A172 (cell line): ENCODE data around the gene ZNF341. TPM values are rescaled to one million over a fixed set of nuclear protein-coding genes. Genes with fewer than 3 reads are reported as not detected.
A peak's percentile ranks its signal among the peaks of the same experiment; 100 is the strongest.
"Not testable (repeated sequence)": the region's sequence is repeated elsewhere in the genome, so short reads cannot be mapped to it uniquely, and the experiment has no call there.

Source experiments
- DNase-seq: peaks from one replicate; pipeline ENCODE4 v3.0.0-alpha.2; 2015; ENCODE audit warnings: low spot score
- total RNA-seq: library from RNA; depleted of rRNA; stranded (reverse); fragments of >200 nt; shearing (Covaris generic); gene quantifications from 2 replicates; pipeline ENCODE4 v1.2.3, GENCODE V29; 2014

ZNF341 gene
- total RNA-seq, 1 experiment from 2014 or later: 0.81 TPM

DNA sequence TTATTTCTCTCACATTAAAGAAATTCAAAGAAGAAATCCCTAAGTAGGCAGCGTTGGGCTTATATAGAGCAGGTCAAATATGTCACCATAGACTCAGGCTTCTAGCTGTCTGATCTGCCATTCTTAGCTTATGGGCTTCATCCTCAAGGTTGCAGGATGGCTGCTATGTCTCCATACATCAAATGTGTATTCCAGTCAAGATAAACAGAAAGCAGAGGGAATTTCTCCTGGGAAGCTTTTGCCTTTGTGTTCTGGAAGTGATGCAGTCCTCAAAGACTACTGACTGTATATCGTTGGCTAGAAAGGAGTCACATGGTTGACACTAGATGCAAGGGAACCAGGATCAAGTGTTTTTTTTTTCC, 36.0 kb downstream of the ZNF341 start:
- DNase-seq: no peak

DNA sequence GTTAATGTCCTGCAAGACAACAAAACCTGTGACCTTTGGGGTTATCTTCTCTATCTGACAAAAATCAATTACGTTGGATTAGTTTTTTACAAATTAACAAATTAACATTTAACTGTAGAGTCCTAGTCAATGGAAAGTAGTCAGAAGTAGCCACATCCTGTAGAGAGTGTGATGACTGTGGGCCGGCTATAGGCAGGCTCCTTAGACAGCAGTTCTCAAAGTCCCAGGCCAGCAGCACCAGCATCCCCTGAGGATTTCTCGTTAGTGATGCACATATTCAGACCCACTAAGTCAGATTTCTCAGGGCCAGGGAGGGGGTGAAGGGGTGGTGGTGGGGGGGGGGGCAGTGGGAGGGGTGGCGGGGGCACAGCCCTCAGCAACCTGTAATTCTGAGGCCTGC, 37.2 kb downstream of the ZNF341 start:
- no peak for DNase-seq

DNA sequence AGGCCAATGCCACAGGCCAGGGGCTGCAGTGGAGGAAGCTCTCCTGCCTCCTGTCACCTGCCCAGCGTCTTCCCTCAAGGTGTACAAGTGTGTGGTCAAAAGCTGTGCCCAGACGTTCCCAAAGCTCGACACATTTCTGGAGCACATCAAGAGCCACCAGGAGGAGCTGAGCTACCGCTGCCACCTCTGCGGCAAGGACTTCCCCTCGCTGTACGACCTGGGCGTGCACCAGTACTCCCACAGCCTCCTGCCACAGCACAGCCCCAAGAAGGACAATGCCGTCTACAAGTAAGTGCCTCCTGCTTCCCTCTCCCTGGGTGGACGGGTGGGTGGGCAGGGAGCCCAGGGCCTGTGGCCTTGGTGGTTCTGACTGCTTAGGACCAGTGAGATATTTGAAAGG, 38.2 kb downstream of the ZNF341 start:
- DNase-seq: no peak

DNA sequence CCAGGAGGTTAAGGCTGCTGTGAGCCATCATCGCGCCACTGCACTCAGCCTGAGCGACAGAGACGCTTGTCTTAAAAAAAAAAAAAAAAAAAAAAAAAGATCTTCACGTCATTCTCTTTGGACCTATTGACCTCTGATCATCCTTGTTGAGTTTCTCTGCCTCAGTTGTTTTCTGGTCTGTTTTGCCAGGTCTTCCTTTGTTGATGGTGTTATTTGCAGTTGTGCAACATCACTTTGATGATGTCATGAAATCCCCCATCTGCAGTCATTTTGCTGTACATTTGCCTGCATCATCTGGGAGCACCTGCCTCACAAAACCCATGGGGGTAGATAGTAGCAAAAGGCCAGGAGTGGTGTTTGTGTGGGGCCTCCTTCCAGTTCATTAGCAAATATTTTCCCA, 40.1 kb downstream of the ZNF341 start:
- no peak for DNase-seq

DNA sequence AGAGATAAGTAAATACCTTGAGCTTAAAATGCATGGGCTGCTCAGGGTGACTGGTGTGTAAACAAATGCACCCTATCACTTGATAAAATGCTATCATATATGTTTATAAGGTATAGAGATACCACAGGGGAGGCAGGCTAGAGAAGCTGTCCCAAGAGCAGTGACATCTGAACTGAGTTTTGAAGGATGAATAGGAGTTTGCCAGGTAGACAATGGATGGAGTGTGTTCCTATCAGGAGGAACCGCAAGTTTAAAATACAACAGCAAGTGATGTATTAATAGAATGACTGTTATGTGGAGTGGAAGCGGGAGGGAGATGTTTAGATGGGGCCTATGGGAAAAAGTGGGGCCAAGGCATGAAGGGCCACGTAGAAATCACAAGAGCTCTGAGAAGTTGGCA, 40.6 kb downstream of the ZNF341 start:
- DNase-seq: no peak

DNA sequence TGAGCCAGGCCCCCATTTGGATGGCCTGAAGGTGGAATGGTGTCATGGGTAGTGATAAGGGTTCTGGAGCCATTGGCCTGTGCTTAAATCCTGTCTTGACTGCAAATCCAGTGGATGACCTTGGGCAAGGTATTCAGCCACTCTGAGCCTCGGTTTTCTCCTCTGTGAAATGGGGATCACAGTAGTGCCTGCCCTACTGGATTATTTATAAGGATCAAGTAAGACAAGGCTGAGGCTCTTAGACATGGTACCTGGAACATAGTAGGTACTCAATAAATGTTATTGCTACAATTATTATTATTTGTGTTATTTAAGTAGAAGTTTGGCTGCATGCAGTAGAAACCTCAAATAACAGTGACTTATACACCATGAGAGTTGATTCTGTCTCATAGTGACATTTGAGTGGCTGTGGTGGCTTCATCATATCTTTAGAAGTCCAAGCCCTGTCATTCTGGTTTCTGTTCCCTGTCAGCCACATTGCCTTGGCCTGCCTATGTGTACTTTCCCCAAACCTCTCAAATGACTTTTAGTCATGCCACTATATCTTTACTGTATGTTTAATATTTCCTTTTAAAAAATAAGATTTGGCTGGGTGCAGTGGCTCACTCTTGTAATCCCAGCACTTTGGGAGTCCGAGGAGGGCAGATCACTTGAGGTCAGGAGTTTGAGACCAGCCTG, 41.8 kb downstream of the ZNF341 start:
- DNase-seq: no peak

DNA sequence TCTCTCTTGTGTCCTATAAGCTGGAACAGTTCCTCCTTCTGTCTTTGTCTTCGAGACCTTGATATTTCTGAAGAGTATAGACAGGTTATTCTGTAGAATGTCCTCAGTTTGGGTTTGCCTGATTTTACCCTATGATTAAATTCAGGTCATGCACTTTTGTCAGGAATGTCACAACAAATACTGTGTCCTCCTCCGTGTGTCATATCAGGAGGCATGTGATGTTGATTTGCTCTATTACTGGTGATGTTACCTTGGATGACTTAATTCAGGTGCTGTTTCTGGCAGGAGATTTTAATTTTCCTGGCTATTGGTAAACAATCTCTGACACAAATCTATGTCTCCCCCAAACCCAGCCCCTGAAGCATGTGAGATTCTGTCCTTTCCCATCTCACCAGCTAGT, 46.0 kb downstream of the ZNF341 start:
- no peak for DNase-seq

DNA sequence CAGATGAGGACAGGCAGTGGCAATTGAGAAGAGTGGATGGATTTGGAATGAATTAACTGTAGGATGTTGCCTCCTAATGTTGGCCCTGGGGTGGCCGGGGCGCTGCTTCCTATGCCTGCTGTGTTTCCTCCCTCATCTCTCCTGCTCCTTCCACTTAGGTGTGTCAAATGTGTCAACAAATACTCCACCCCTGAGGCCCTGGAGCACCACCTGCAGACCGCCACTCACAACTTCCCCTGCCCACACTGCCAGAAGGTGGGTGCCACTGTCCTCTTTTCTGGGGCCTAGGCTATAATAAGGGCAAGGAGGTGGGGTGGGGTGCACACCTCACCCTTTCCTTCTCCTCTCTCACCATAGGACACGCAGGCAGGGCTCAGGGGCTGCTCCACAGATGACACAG, 49.3 kb downstream of the ZNF341 start:
- DNase-seq: no peak

DNA sequence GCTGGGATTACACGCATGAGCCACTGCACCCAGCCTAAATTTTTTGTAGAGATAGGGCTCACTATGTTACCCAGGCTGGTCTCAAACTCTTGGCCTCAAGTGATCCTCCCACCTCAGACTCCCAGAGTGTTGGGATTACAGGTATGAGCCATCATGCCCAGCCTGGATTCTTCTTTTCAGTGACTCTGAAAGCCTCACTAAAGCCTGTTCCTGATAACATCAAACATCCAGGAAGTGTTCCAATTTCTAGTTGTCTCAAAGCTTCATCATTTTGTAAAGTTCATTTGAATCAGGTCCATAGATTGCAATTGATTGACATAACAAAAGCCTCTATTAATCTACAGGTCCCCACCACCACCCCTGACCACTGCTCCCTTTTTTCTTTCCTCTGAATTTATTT, 50.1 kb downstream of the ZNF341 start:
- no peak for DNase-seq

DNA sequence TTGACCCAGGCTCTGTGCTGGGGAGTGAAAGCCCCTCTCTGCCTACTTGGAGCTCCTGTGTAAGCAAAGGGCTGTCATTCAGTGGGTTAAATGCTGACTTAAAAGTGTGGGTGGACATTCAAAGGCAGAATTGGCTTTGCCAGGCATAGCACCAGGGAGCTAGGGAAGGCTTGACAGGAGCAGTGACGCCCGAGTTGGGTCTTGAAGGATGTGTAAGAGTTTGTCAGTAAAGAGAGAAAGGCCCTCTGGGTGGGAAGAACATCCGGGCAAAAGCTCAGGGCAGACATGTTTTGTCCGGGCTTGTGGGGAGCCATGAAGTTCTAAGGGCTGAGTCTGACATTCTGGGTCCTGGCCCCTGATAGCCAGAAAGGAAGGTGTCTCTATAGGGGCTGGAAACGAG, 51.5 kb downstream of the ZNF341 start:
- DNase-seq: no peak

DNA sequence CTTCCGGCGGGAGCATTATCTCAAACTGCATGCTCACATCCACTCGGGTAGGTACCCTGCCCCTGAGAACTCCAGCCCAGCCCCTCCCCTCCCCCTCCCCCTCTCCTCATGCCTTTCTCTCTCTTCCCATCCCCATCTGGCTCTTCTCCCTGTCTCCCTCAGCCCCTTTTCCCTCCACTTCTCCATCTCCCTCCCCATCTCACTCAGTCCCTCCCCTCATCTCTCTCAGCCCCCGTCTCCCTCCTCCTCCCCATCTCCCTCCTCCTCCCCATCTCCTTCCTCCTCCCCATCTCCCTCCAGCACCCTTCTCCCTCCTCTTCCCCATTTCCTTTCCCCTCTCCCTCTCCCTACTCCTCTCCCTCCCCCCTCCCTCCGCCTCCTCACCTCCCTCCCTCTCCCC, 52.0 kb downstream of the ZNF341 start:
- DNase-seq: no peak

DNA sequence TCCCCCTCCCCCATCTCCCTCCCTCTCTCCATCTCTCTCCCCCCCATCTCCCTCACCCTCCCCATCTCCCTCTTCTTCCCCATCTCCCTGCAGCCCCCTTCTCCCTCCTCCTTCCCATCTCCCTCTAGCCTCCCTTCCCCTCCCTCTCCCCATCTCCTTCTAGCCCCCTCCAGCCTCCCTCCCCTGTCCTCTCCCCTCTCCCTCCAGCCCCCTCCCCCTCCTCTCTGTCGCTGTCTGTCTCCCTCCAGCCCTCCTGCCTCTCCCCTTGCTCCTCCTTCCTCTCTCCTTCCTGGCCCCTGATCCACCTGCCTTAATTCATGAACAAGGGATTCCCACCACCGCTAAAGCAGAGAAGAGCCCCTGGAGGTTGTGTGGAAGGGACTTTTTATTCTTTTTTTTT, 52.4 kb downstream of the ZNF341 start:
- DNase-seq: no peak

DNA sequence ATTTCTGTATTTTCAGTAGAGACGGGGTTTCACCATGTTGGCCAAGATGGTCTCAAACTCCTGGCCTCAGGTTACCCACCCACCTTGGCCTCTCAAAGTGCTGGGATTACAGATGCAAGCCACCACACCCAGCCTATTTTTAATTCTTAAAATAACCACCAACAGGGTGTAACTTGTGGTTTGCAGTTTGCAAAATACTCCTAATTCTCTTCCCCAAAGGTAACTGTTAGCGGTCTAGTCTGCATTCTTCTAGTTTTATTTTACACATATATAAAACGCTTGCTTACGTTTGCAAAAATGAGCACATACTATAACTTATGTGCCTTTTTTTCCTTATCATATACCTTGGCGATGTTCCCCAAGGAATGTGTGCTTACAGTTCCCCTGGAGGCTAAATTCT, 53.7 kb downstream of the ZNF341 start:
- DNase-seq: no peak

DNA sequence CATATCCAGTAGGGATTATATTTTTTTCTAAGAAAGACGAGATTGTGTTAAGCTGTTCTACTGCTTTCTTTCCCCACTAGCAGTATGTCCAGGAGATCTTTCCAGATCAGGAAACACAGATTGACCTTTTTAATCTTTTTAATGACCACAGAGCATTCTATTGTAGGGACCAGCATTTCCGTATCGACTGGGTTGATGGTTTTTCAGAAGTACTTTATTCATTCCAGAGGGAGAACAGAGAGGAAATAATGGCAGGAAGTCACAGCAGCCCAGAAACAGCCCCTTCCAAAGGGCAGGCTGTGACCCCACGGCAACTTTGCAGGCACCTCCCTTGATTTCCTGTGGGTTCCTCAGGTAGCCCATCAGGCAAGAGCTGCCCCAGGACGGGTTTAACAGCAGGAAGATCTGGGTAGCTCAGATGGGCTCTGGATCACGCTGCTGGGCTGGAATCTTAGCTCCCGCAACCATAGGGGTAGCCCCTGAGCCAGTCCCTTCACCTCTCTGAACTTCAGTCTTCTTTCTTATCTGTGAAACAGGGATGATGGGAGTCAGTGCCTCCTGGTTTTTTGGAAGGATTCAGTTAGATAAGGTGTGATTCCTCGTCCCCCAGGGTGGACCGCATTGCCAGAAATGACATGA, 55.6 kb downstream of the ZNF341 start:
- no peak for DNase-seq

DNA sequence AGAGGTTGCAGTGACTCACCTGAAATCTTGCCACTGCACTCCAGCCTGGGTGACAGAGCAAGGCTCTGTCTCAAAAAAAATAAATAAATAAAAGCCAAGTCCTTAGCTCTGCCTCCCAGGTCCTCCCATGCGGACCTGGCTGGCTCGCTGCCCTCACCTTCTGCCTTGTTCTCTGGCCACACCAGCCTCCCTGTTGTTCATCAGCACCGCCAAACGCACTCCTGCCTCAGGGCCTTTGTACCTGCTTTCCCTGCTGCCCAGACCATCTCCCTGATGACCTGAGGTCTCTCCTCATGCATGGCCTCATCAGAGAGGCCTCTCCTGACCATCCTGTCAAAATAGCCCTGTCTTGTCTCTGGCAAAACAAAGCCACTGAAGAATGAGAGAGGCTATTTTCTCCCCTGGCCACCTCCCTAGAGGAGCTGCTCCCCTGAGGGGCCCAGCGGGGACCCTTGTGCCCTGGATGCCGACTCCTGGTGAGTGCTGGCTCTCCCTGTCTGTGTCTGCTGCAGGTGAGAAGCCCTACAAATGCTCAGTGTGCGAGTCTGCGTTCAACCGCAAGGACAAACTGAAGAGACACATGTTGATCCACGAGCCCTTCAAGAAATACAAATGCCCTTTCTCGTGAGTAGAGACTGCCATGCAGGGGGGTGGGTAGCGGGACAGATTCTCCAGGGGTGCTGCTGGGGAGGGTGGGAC, 56.7 kb downstream of the ZNF341 start:
- no peak for DNase-seq

DNA sequence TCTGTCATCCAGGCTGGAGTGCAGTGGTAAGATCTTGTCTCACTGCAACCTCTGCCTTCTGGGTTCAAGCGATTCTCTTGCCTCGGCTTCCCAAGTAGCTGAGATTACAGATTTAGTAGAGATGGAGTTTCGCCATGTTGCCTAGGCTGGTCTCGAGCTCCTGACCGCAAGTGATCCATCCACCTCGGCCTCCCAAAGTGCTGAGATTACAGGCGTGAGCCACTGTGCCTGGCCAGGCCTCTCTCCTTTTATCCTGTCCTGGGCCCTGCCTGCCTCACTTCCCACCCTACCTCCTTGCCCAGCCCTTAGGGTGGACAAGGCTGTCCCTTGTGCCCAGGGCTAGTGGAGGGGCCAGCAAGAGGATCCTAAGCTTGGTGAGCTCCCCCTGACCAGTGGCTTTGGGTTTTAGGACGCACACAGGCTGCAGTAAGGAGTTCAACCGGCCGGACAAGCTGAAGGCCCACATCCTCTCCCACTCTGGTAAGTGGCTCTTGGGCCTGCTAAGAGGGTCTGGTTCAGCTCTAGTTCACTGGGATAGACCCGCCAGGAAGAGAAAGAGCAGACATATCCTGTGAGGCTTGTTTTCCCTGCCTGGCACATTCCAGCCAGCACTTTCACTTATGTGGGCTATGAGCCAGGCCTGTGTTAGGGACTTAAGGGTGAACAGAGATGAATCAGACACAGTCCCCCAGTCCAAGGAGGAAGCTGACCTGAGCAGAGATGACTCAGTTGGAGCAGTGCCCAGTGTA, 57.5 kb downstream of the ZNF341 start:
- DNase-seq: peak; percentile 99

DNA sequence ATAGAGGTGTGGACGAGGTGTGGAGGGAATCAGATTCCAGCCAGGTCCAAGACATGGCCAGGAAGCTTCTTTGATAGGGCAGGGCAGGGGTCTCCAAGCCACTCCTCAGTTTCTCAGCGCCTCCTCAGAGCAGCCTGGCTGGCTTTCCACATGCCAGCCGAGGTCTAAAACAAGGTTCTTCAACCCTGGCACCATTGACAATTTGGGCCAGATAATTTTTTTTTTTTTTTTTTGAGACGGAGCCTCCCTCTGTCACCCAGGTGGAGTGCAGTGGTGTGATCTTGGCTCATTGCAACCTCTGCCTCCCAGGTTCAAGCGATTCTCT, 58.0 kb downstream of the ZNF341 start:
- DNase-seq: no peak

DNA sequence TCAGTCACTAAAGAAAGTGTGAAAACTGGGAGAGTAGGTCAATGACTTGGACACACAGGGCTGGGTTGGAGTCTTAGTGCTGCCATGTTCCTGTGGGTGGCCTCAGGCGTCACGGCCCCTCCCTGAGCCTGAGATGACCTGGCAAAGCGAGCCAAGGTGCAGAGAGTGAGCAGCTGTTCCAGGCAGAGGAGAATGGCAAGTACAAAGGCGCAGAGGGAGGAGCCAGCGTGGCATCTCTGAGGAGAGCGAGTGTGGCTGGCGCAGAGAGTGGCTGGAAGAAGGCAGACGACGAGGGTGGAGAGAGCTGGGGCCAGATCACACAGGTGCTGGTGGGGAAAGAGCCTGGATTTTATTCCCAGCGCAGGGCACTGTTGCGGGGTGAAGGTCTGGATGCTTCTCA, 58.8 kb downstream of the ZNF341 start:
- DNase-seq: no peak

DNA sequence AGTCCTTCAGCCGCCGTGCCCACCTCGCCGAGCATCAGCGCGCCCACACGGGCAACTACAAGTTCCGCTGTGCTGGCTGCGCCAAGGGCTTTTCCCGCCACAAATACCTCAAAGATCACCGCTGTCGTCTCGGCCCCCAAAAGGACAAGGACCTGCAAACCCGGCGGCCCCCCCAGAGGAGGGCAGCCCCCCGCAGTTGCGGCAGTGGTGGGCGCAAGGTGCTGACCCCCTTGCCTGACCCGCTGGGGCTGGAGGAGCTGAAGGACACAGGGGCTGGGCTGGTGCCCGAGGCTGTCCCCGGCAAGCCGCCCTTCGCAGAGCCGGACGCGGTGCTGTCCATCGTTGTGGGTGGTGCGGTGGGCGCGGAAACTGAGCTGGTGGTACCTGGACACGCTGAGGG, 59.2 kb downstream of the ZNF341 start:
- DNase-seq: no peak

DNA sequence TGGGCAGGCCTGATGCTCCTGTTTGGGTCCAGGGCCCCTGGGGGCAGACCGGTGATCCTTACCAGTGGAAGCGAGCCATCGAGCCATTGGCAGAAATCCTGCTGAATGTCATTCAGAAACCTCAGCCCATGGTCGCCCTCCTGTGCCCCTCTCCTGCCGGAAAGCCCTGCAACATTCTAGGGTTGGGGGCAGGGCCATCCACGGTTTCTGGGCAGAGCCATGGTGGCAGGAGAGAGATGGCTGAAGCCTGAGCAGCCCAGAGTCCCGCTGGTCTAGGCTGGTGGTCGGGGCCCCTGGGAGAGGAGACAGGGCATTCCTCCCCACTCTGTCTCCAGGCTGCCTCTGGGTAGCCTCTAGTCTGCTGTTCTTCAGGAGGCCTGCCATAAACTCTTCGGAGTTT, 59.7 kb downstream of the ZNF341 start:
- DNase-seq: no peak

DNA sequence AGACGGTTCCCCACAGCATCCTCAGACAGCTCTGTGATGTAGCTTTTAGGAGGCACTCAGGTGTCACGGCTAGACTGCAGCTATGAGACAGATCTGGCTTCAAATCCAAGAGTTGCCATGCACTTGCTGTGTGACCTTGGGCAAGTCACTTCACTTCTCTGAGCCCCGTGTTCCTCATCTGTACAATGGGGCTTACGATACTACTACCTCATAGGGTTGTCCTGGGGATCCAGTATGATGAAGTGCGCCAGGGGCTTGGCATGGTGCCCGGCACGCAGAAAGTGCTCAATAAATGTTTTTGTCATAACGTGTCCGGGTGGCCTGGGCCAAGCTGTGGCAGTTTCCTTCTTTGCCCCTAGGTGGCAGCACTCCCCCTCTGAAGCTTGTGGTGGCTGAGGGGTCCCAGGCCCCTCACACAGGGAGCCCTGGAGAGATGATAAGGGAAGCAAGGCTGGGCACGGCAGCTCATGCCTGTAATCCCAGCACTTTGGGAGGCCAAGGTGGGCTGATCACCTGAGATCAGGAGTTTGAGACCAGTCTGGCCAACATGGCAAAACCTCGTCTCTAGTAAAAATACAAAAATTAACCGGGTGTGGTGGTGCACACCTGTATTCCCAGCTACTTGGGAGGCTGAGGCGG, 60.3 kb downstream of the ZNF341 start:
- DNase-seq: peak; percentile 41

DNA sequence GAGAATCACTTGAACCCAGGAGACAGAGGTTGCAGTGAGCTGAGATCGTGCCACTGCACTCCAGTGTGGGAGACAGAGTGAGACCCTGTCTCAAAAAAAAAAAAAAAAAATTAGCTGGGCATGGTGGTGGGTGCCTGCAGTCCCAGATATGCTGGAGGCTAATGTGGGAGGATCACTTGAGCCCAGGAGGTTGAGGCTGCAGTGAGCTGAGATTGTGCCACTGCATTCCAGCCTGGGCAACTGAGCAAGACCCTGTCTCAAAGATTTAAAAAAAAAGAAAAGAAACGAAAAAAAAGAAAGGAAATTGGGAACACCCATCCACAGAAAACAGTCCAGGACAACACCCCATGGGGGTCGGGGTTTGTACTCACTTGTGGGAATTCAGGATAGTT, 60.8 kb downstream of the ZNF341 start:
- DNase-seq: not testable (repeated sequence)
